Liver (tissue), 9 donors: ENCODE results near the gene ANKRD2. TPM values are rescaled to one million over a fixed set of nuclear protein-coding genes. Genes with fewer than 3 reads are reported as not detected.
"Not testable (repeated sequence)": the region's sequence is repeated elsewhere in the genome, so short reads cannot be mapped to it uniquely, and the experiment has no call there.

Experiments
- DNase-seq: peaks from one replicate; pipeline ENCODE4 v3.0.0-alpha.2; 2017; ENCODE audit warnings: low spot score
- H3K27ac ChIP-seq, 2 donors: one replicate each; pipeline ENCODE4 v1.7.0; 2013; ENCODE audit warnings: inconsistent platforms in 2 of 2, low read length in 2 of 2, control low read depth in 1 of 2, low read depth in 1 of 2, mild to moderate bottlenecking in 1 of 2
- H3K27me3 ChIP-seq, 4 donors: one replicate each; pipeline versions ENCODE4 v1.6.1 to v1.7.0; 2013; ENCODE audit warnings: low read length in 3 of 4, inconsistent platforms in 1 of 4, mild to moderate bottlenecking in 1 of 4, moderate library complexity in 1 of 4; ENCODE audit not compliant: control insufficient read depth in 4 of 4, insufficient read depth in 4 of 4
- H3K36me3 ChIP-seq, 4 donors: one replicate each; pipeline versions ENCODE4 v1.6.1 to v1.7.0; 2013; ENCODE audit warnings: low read length in 3 of 4, mild to moderate bottlenecking in 3 of 4, low read depth in 1 of 4, moderate library complexity in 1 of 4; ENCODE audit not compliant: control insufficient read depth in 4 of 4, insufficient read depth in 3 of 4
- H3K4me1 ChIP-seq, 4 donors: one replicate each; pipeline versions ENCODE4 v1.6.1 to v1.7.0; 2013; ENCODE audit warnings: low read length in 3 of 4, mild to moderate bottlenecking in 3 of 4, moderate library complexity in 1 of 4; ENCODE audit not compliant: control insufficient read depth in 4 of 4, insufficient read depth in 4 of 4
- H3K4me3 ChIP-seq, 3 donors: one replicate each; pipeline versions ENCODE4 v1.6.1 to v1.7.0; 2013; ENCODE audit warnings: low read length in 3 of 3, control low read depth in 1 of 3, low read depth in 1 of 3, mild to moderate bottlenecking in 1 of 3
- H3K9ac ChIP-seq, 2 donors: one replicate each; pipeline ENCODE4 v1.7.0; 2013; ENCODE audit warnings: low read length in 2 of 2, mild to moderate bottlenecking in 2 of 2, moderate library complexity in 2 of 2, control low read depth in 1 of 2, low read depth in 1 of 2
- H3K9me3 ChIP-seq, 4 donors: one replicate each; pipeline versions ENCODE4 v1.6.1 to v1.7.0; 2013; ENCODE audit warnings: low read length in 3 of 4; ENCODE audit not compliant: control insufficient read depth in 4 of 4
- EGR1 ChIP-seq, 2 donors: IDR thresholded peaks; 2 replicates each; pipeline ENCODE4 v1.6.1; 2016 to 2018; ENCODE audit warnings: antibody characterized with exemption in 2 of 2, low read depth in 2 of 2
- FOXA1 ChIP-seq: IDR thresholded peaks from 2 replicates; pipeline ENCODE4 v1.6.1; 2016; ENCODE audit warnings: antibody characterized with exemption
- FOXA2 ChIP-seq: IDR thresholded peaks from 2 replicates; pipeline ENCODE4 v1.6.1; 2016; ENCODE audit warnings: antibody characterized with exemption
- GABPA ChIP-seq, 2 donors: IDR thresholded peaks in 1 of 2; conservative IDR thresholded peaks in 1 of 2; 2 replicates each; pipeline ENCODE4 v1.6.1; 2016; ENCODE audit warnings: antibody characterized with exemption in 2 of 2, mild to moderate bottlenecking in 1 of 2, moderate library complexity in 1 of 2
- HNF4A ChIP-seq, 2 donors: conservative IDR thresholded peaks; 2 replicates each; pipeline ENCODE4 v1.6.1; 2016; ENCODE audit warnings: antibody characterized with exemption in 2 of 2, mild to moderate bottlenecking in 2 of 2
- HNF4G ChIP-seq: IDR thresholded peaks from 2 replicates; pipeline ENCODE4 v1.6.1; 2016; ENCODE audit warnings: antibody characterized with exemption
- JUND ChIP-seq, 2 donors: IDR thresholded peaks; 2 replicates each; pipeline ENCODE4 v1.6.1; 2016; ENCODE audit warnings: antibody characterized with exemption in 2 of 2
- NR2F2 ChIP-seq: IDR thresholded peaks from 2 replicates; pipeline ENCODE4 v1.6.1; 2016; ENCODE audit warnings: antibody characterized with exemption
- RAD21 ChIP-seq, 2 donors: IDR thresholded peaks; 2 replicates each; pipeline ENCODE4 v1.6.1; 2016; ENCODE audit warnings: antibody characterized with exemption in 2 of 2, mild to moderate bottlenecking in 2 of 2
- RXRA ChIP-seq, 2 donors: IDR thresholded peaks; 2 replicates each; pipeline ENCODE4 v1.6.1; 2017 to 2018; ENCODE audit warnings: antibody characterized with exemption in 2 of 2, mild to moderate bottlenecking in 1 of 2
- SP1 ChIP-seq: IDR thresholded peaks from 2 replicates; pipeline ENCODE4 v1.6.1; 2018; ENCODE audit warnings: antibody characterized with exemption, mild to moderate bottlenecking
- TAF1 ChIP-seq: conservative IDR thresholded peaks from 2 replicates; pipeline ENCODE4 v1.6.1; 2016; ENCODE audit warnings: antibody characterized with exemption, mild to moderate bottlenecking
- YY1 ChIP-seq: IDR thresholded peaks from 2 replicates; pipeline ENCODE4 v1.6.1; 2016; ENCODE audit warnings: antibody characterized with exemption, mild to moderate bottlenecking
- WGBS: extraction: QIAGEN DNeasy Blood & Tissue Kit; methylation state at CpG from one replicate; pipeline ENCODE4 v1.1.7; 2013; 5-methylcytosine and 5-hydroxymethylcytosine counted together
- polyA plus RNA-seq, 2 donors: library from polyadenylated mRNA; stranded (reverse) in 1 of 2; unstranded in 1 of 2; fragments of 200-250 nt in 1 of 2; fragments of >200 nt in 1 of 2; fragmentation: Nextera tagmentation in 1 of 2; extraction: Ambion mirVana in 1 of 2; gene quantifications; one replicate each; pipeline versions ENCODE4 v1.2.1 to v1.2.3, GENCODE V29; 2013 to 2015
- total RNA-seq, 2 donors: library from RNA; depleted of rRNA; stranded (reverse); fragments of >200 nt; gene quantifications; one replicate each; pipeline ENCODE4 v1.2.3, GENCODE V29; 2014
- TF ChIP-seq, protein P1 (sequence below): IDR thresholded peaks from 2 replicates; pipeline ENCODE4 v1.6.1; 2016; ENCODE audit warnings: antibody characterized with exemption, mild to moderate bottlenecking
- TF ChIP-seq, protein P2 (sequence below): fragments of 150-350 bp; IDR thresholded peaks from 2 replicates; pipeline ENCODE4 v1.5.1; 2017; ENCODE audit warnings: improper control_type of control experiment, low read depth, low read length; ENCODE audit not compliant: missing input control
- TF ChIP-seq, protein P3 (sequence below): IDR thresholded peaks from 2 replicates; pipeline ENCODE4 v1.6.1; 2016; ENCODE audit warnings: antibody characterized with exemption
- TF ChIP-seq, protein P4 (sequence below): IDR thresholded peaks from 2 replicates; pipeline ENCODE4 v1.6.1; 2016; ENCODE audit warnings: antibody characterized with exemption
- TF ChIP-seq, protein P5 (sequence below): IDR thresholded peaks from 2 replicates; pipeline ENCODE4 v1.6.1; 2016; ENCODE audit warnings: antibody characterized with exemption
- donor health status: healthy.
- donor health status: healthy.
- donor health status: healthy.
- donor health status: healthy.
- donor health status: healthy.

The ANKRD2 gene
- total and polyA plus RNA-seq, 4 donors: not detected

DNA sequence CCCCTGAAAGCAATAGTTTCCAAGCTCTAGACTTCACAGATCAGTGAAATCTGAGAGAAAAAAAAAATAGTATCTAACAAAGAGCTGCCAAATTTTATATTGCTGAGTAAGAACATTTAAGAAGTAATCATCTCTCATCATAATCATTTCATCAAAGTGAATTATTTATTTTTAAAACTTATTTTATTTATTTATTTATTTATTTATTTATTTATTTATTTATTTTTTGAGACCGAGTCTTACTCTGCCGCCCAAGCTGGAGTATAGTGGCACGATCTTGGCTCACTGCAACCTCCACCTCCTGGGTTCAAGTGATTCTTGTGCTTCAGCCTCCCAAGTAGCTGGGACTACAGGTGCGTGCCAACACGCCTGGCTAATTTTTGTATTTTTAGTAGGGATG is 3.9 kb downstream of the ANKRD2 start:
- H3K4me1 ChIP-seq: peaks cover 5 to 20% (median 10%) of the 10 kb centered on the region in 4 donors
- WGBS: 41% methylated on average over 5 of the region's 5 CpGs
- not testable (repeated sequence) for H3K4me3 ChIP-seq, H3K27me3 ChIP-seq, H3K36me3 ChIP-seq, H3K9me3 ChIP-seq, H3K9ac ChIP-seq, H3K27ac ChIP-seq, DNase-seq

DNA sequence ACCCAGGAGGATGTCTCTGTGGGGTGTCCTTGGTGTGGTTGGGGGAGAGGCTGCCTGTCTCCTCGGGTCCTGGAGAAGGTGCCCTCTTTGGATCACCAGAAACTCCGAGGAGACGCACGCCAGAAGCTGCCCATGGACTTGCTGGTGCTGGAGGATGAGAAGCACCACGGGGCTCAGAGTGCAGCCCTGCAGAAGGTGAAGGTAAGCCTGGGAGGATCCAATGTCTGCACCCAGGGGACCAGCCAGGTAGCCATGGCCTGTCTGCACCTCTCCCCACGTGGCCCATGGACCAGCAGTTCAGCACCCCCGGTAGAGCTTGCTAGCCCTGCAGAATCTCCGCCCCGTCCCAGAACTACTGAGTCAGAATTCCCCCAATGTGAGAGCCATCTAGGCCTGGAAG is 5.1 kb downstream of the ANKRD2 start:
- no peaks in the 10 kb centered on the region for H3K9me3 ChIP-seq
- no peaks in the 10 kb centered on the region for H3K36me3 ChIP-seq
- H3K4me3 ChIP-seq: no peak overlapping the region
- no peak for TF ChIP-seq HNF4G
- no peak for TF ChIP-seq SP1
- TF ChIP-seq, protein P1, sequence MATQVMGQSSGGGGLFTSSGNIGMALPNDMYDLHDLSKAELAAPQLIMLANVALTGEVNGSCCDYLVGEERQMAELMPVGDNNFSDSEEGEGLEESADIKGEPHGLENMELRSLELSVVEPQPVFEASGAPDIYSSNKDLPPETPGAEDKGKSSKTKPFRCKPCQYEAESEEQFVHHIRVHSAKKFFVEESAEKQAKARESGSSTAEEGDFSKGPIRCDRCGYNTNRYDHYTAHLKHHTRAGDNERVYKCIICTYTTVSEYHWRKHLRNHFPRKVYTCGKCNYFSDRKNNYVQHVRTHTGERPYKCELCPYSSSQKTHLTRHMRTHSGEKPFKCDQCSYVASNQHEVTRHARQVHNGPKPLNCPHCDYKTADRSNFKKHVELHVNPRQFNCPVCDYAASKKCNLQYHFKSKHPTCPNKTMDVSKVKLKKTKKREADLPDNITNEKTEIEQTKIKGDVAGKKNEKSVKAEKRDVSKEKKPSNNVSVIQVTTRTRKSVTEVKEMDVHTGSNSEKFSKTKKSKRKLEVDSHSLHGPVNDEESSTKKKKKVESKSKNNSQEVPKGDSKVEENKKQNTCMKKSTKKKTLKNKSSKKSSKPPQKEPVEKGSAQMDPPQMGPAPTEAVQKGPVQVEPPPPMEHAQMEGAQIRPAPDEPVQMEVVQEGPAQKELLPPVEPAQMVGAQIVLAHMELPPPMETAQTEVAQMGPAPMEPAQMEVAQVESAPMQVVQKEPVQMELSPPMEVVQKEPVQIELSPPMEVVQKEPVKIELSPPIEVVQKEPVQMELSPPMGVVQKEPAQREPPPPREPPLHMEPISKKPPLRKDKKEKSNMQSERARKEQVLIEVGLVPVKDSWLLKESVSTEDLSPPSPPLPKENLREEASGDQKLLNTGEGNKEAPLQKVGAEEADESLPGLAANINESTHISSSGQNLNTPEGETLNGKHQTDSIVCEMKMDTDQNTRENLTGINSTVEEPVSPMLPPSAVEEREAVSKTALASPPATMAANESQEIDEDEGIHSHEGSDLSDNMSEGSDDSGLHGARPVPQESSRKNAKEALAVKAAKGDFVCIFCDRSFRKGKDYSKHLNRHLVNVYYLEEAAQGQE: no peak
- TF ChIP-seq, protein P2, sequence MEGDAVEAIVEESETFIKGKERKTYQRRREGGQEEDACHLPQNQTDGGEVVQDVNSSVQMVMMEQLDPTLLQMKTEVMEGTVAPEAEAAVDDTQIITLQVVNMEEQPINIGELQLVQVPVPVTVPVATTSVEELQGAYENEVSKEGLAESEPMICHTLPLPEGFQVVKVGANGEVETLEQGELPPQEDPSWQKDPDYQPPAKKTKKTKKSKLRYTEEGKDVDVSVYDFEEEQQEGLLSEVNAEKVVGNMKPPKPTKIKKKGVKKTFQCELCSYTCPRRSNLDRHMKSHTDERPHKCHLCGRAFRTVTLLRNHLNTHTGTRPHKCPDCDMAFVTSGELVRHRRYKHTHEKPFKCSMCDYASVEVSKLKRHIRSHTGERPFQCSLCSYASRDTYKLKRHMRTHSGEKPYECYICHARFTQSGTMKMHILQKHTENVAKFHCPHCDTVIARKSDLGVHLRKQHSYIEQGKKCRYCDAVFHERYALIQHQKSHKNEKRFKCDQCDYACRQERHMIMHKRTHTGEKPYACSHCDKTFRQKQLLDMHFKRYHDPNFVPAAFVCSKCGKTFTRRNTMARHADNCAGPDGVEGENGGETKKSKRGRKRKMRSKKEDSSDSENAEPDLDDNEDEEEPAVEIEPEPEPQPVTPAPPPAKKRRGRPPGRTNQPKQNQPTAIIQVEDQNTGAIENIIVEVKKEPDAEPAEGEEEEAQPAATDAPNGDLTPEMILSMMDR: no peak
- no peak for TF ChIP-seq GABPA (IDR thresholded peaks at IDR 0.05 in 1 of 2, conservative IDR thresholded peaks at IDR 0.05 in 1 of 2)
- TF ChIP-seq, protein P3, sequence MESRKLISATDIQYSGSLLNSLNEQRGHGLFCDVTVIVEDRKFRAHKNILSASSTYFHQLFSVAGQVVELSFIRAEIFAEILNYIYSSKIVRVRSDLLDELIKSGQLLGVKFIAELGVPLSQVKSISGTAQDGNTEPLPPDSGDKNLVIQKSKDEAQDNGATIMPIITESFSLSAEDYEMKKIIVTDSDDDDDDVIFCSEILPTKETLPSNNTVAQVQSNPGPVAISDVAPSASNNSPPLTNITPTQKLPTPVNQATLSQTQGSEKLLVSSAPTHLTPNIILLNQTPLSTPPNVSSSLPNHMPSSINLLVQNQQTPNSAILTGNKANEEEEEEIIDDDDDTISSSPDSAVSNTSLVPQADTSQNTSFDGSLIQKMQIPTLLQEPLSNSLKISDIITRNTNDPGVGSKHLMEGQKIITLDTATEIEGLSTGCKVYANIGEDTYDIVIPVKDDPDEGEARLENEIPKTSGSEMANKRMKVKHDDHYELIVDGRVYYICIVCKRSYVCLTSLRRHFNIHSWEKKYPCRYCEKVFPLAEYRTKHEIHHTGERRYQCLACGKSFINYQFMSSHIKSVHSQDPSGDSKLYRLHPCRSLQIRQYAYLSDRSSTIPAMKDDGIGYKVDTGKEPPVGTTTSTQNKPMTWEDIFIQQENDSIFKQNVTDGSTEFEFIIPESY: no peak
- no peak for TF ChIP-seq YY1
- no peak for TF ChIP-seq FOXA1
- no peak for TF ChIP-seq EGR1 (IDR thresholded peaks at IDR 0.05; ENCODE audit: low read depth in 2 of 2)
- no peak for TF ChIP-seq RAD21 (IDR thresholded peaks at IDR 0.05)
- no peak for TF ChIP-seq FOXA2
- TF ChIP-seq RXRA (IDR thresholded peaks at IDR 0.05): no peak
- TF ChIP-seq TAF1: no peak
- no peak for TF ChIP-seq JUND (IDR thresholded peaks at IDR 0.05)
- no peak for TF ChIP-seq HNF4A (conservative IDR thresholded peaks at IDR 0.05)
- TF ChIP-seq NR2F2: no peak
- TF ChIP-seq, protein P4, sequence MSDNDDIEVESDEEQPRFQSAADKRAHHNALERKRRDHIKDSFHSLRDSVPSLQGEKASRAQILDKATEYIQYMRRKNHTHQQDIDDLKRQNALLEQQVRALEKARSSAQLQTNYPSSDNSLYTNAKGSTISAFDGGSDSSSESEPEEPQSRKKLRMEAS: no peak
- TF ChIP-seq, protein P5, sequence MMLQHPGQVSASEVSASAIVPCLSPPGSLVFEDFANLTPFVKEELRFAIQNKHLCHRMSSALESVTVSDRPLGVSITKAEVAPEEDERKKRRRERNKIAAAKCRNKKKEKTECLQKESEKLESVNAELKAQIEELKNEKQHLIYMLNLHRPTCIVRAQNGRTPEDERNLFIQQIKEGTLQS: no peak
- no peak overlapping the region for H3K9ac ChIP-seq
- 78% methylated on average over 9 of the region's 9 CpGs for WGBS
- no peak for DNase-seq
- peaks cover 2 to 12% (median 5%) of the 10 kb centered on the region in 4 donors for H3K4me1 ChIP-seq
- H3K27ac ChIP-seq: no peak overlapping the region
- H3K27me3 ChIP-seq: no peaks in the 10 kb centered on the region
